ENCODE measurements around the gene CPED1.
"Not testable (repeated sequence)": the region's sequence is repeated elsewhere in the genome, so short reads cannot be mapped to it uniquely, and the experiment has no call there.

The CPED1 gene

DNA sequence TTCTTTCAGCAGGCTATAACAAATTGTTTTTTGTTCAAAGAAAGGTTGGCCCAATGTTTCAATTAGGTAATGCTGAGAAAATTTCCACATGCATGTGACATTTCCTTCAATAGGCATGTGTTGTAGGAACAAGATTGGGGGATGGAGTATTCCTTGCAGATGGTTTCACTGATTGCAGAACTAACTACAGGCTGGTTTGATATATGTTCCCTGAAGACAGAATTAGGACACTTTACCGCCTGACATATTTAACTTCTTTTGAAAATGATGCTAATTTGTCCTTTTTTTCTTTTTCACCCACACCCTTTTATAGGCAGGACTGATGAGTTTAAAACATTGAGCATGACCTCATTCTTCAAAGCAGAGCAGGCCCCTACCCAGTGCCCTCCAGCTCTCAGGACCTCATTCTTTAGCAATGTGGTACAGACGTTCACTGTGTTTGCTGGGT lies 163.3 kb downstream of the CPED1 start:
- DNase-seq (ENCODE audit: low spot score), result no peak

DNA sequence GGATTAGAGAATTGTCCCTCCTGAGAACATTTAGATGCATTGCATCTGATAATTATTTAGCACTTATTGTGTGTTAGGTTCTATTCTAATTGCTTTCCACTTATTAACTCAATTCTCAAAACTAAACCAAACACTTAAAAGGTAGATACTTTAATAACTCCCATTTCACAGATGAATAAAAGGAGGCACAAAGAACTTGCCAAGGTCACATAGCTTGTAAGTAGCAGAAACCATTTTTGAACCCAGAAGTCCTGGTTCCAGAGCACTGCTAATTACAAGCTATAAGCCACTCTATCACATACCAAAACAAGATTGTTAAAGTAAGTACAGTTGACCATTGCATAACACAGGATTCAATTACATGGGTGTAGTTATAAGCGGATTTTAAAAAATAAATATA lies 164.9 kb downstream of the CPED1 start:
- no peak for DNase-seq (ENCODE audit: low spot score)

DNA sequence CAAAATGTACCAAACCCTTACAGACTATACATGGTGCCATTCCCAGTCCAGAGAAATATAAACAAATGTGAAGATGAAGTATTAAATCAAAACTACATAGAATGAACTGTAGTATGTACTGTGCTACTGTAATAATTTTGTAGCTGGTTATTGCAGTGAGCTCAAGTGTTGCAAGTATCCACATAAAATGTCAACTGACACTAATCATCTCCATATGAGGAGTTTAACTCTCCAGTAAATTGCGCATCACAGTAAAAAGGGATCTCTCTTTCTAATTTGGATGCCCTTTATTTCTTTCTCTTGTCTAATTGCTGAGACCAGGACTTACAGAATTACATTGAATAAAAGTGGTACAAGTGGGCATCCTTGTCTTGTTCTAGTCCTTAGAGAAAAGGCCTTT lies 165.5 kb downstream of the CPED1 start:
- DNase-seq (ENCODE audit: low spot score), result no peak

DNA sequence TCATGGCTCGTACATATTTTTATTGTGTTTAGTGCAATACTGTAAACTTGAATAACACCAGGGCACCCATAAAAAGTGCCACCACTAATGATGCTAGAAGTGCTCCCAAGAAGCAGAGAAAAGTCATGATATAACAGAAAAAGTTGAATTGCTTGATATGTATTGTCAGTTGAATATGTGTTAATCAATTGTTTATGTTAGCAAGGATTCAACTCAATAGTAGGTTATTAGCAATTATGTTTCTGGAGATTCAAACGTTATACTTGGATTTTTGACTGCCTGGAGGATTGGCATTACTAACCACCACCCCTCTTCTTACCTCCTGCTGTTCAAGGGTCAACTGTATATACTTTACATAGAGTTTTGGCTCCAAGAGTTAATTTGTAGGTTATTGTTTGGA lies 168.3 kb downstream of the CPED1 start:
- no peak for DNase-seq (ENCODE audit: low spot score)

DNA sequence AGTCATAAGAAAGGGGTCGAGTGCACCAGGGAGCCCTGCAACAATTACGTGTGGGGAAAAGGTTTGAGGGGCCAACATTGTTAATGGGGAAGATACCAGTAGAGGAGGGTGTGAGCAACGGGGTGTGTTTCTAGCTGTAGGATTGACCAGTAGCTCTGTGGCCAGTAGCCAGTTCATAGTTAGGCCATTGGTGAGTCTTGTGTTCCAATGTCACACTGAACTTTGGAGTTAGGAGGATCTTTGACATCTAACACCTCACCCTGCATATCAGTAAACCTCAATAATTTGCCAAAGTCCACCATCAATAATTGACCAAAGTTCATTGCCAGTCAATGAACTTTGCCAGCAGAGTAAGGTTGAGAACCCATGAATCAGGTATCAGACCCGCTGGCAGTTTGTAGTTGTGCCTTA lies 168.8 kb downstream of the CPED1 start:
- DNase-seq (ENCODE audit: low spot score), result no peak

DNA sequence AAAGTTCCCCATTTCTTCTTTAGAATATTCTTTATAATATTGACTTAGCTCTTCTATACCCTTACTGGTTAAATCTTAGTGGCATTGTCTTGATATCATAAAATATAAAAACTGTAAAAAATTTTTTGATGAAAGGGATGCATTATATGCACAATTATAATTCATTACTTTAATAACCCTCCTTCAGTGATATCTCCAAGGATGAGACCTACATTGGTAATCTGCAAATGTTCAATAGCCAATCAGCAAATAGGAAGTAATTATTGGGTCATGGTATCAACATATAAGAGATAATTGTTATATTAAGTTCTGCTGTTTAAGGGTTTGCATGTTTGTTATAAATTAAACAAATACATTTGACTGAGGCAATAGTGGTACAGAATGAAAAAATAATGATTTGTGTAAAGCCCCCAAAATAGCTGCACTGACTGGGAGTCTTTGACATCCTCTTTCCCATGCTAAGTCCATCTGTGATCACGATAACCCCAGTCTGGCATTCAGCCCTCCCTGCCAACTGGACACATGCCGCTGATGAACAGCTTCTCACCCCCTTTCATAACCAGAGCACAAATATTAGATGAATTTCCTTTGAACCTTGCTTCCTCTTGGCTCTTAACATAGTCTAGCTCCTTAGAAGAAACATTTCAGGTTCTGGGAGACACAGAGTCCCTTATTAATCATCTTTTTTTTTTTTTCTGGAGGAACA lies 169.5 kb downstream of the CPED1 start:
- DNase-seq (ENCODE audit: low spot score), result no peak

DNA sequence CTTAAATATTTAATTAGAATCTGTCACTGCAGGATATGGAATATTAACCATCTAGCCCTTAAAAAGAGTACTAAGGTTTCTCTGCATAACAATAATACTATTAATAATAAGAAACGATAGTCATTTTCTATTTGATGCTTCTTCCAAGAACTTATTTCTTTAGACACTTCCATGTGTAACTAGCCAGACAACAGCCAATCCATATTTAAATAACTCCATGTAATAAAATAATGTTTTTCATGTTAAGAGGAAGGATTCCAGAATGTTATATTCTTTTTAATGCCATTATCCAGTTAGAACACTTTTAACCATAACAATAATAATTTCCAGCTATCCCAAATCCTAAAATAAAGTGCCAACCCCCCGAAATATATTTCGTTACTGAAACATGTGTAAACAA lies 170.2 kb downstream of the CPED1 start:
- no peak for DNase-seq (ENCODE audit: low spot score)

DNA sequence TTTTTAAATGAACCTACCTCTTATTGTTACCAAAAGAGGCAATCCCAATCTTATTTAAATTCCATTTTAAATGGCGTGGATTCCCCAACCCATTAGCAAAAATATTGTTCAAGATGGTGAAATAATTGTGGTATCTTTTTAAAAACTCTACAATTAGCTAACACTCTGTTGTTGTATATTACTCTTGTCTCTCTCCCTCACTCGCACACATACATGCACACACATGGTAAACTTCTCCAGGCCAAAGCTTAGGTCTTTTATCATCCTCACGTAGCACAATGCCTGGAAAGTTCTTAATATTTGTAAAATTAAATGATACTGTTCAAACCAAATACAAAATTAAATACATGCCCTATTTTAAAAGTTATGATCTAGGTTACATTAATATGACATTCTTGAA lies 171.0 kb downstream of the CPED1 start:
- no peak for DNase-seq (ENCODE audit: low spot score)

DNA sequence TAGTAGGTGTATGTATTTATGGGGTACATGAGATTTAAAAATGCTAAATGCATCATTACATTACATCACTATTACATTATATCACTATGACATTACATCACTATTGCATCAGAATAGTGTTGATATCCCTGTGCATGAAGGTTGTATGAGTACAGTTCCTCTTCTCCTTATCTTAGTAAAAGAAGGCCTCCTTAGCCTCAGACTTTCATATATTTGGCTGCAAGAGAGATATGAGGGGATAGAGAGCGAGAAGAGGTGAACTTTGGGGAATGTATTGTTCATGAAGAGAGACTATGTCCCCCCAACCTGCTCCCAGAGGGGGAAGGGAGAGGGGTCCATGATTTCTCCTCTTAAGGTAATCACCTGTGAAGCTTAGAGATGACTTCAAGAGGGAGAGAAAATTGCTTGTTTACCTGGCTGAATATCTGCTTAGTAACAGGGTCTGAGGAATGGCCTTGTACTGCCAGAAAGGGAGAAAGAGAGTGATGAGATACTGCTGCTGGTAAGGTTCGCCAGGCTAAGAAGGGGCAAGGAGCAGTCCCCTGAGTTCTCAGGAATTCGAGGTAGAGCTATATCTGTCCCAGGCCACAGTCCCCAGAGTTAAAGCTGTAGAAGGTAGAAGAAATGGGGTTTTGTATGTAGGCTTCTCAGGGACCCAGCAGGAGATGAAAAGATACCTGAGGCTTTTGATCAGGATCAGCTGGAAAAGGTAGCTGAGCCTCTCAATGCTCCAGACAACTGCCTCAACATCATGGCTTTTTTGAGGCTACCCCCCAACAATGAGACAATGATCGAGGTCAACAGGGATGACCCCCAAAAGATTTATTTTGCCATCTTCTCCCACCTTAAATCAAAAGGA lies 171.9 kb downstream of the CPED1 start:
- no peak for DNase-seq (ENCODE audit: low spot score)

DNA sequence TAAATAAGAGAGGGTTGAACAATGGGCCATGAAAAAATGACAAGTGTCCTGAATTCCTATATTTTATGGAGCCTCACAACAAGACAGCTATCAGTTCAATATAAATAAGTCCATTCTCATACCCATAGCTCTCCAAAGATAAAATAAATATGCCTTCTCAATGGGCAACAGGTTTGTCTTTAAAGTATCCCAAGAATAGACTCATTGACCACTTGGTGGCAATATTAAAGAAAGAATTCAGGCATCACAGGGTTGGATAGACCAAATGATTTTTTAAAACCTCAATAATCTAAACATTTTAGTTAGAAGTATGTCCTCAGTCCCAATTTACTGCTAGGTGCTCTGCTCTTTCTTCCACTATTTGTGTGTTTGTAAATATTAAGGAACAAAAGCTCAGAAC lies 175.2 kb downstream of the CPED1 start:
- DNase-seq (ENCODE audit: low spot score), result no peak

DNA sequence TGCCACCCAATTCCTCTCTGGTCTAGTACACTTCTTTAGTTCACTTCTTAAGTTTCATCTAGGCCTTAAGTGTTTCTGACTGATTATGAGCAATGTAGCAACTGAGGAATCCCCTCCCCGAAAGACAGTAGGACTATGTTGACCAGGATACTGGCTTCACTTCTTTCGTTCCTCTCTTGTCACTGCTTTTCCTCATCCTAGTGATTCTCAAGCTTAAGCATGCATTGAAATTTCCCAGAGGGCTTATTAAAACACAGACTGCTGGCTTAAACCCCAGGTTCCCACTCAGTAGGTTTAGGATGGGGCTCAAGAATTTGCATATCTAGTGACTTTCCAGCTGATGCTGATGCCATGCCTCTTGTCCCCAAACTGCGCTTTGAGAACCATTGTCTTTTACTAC lies 175.7 kb downstream of the CPED1 start:
- DNase-seq (ENCODE audit: low spot score), result no peak

DNA sequence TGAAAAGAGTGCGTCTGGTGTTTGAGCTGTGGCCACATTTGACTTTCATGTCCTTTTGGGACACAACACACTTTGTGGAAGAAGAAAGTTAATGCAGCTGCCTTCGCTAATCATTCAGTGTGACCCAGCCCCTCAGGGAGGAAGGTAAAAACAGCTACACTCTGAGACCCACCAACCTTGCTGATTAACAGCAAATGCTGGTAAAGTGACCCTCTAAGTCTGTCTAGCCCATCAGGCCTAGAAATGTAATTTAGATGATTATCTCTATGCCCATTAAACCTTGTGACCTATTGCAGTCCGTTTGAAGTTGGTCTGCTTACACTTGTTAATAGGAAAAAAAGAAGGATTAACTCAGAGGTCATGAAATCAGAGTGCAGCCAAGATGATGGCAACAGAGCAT lies 178.4 kb downstream of the CPED1 start:
- DNase-seq (ENCODE audit: low spot score), result no peak

DNA sequence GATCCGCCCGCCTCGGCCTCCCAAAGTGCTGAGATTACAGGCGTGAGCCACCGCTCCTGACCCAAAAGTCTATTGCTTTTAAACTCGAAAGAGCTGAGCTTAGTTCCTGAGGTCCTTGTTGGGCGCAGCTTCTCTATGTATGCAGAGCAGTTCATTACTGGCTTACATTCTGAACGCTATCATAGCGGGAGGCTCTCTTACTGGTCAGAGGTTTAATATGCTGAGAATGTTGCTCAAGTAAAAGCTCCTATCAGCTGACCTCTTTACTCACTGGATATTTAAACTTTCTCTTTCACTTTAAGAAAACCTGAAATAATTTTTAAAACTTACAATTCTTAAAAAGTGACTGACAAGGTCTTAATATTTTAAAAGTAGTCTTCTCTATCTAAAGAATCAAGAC lies 179.5 kb downstream of the CPED1 start:
- no peak for DNase-seq (ENCODE audit: low spot score)

DNA sequence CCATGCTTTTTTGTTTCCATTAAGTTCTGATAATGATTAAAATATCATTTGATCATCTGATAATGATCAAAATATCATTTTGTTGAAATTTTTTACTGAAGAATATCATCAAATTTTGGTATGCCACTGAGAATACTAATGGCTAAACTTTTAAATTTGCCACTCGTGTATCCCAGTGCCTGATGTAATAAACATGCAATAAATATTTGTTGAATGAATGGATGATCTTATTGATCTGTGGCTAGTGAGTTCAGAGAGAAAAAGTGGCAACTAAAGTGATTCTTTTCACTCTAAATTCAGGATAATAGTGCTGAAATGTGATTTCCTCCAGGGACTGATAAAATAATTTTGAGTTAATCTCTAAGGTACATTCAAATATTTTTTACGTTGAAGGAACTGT lies 181.0 kb downstream of the CPED1 start:
- no peak for DNase-seq (ENCODE audit: low spot score)

DNA sequence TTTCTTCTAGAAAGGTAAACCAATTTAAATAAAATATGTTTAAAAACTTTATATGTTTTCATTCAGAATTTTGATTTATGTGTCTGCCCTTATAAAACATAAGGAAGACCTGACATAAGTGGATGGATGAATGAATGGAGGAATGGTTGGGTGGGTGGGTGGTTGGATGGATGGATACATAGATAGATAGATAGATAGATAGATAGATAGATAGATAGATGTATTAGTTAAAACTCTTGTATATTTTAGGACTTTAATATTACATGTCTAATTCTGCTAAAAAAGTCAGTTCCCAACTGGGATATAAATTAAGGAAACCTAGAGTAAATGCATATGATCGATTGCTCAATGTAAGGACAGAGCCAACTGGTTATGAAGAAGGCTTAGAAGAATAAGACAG lies 184.0 kb downstream of the CPED1 start:
- DNase-seq (ENCODE audit: low spot score), result no peak

DNA sequence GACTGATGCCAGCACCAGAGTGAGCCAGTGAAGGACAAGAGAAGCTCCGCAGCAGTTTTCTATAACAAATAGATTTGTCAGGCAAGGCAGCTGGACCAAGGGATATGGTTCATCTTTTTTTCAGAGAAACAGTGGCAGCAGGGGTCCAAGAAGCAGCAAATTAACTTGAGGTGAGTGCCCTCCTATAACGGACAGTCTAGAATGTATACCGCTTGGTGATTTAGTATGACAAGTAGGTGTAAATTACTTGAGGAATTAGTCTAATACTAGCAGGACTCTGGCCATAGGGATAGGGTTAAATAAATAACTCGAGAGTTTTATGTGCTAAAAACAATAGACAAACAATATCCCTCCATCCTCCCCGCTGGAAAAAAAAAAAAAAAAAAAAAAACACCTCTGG lies 187.3 kb downstream of the CPED1 start:
- DNase-seq (ENCODE audit: low spot score), result no peak

DNA sequence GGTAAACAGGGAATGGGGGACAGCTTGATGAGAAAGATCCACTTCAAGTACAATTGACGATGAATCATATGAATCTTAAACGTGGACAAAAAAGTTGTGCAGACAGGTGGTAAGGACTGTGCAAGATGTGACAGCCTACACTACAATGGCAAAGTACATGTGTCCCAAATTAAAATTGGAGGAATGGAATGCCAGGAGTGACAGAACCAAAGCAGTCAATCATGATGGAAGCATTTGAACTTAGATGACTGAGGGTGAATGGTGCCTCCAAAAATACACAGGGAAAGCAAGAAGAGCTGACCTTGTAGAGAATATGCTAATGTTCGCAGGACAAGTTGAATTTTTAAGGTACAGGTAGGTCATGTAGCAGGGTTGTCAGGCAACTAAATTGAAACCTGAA lies 189.9 kb downstream of the CPED1 start:
- DNase-seq (ENCODE audit: low spot score), result no peak

DNA sequence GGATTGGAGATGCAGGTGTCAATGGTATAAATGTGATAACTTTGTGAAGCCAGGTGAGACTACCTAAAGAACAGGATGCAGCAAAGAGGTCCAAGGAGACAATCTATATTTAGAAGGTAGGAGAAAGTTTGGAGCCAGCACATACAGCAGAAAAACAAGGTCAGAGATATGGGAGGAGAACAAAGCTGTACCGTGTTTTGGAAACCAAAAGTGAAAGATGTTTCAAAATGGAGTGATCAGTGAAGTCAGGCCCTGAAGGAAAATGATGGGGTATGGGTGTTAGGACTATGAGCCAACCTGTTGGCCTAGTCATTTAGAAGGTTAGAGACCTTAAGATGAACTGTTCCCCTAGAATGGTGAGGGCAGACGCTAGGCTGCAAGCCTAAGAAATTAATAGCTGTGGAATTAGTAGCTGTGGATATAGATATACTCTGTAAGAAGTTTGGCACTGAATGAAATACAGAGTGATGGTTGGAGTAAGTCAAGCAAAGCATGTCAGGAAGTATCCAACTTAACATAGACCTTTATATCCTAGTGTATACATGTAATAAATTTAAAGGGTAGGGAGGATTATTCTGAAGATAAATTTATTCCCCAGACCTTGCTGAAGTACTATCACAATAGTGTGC lies 190.5 kb downstream of the CPED1 start:
- no peak for DNase-seq (ENCODE audit: low spot score)

DNA sequence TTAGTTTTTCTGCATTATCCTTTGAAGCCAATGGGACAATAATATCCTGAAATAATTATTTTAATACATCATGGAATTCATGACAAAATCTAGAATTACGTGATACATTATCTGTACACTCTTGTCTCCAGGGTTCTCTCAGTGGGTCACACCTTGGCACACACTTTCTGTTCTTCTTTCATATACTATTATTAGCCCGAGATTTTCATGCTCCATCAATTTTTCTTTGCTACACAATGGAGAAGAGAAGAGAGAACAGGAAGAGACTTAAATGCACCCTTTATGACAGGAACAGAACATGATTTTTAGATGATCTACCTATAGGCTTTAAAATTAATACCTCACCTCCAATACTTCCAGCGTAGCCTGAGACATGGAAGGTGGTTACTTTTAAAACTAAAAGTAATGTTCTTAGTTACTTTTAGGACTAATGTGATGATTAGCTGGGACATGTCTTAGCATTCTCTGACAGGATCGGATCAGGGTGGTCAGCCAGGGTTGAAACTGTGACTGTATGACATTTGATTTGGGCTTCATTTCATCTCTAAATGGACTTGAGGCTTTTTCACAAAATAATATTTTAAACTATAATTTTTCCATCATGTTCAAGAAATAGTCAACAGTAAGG lies 192.0 kb downstream of the CPED1 start:
- DNase-seq (ENCODE audit: low spot score), result no peak

DNA sequence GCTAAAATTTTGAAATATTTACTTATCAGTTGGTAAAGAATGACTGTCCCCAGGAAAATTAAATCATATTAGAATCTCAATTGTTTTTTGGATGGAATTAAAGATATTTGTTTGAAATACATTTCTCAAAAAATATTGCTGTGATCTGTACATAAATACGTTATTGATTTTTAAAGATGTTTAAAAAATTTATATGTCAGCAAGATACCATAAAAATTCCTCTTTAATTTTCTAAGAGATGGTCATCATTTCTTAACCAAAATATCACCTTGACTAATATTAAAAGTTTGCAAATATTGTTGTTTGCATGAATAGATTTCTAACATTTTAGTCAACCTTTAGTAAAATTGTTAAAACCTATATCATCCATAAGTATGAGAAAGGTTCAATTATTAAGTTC lies 192.8 kb downstream of the CPED1 start:
- no peak for DNase-seq (ENCODE audit: low spot score)

DNA sequence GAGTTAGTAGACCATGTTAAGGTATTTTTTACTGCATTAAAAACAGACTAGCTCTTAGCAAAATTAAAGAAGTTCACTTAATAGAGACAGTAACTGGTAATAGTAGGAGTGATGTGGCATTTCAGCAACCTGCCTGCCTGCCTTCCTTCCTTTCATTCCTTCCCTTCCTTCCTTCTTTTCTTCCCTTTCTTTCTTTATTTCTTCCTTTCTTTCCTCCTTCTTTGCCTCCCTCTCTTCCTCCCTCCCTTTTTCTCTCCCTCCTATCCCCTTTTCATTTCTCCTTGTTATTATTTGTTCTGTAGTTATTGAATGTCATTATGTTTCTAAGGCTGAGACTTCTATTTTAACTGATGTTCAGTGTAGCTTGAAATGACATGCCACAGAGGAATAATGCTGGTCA lies 193.8 kb downstream of the CPED1 start:
- DNase-seq (ENCODE audit: low spot score), result no peak

DNA sequence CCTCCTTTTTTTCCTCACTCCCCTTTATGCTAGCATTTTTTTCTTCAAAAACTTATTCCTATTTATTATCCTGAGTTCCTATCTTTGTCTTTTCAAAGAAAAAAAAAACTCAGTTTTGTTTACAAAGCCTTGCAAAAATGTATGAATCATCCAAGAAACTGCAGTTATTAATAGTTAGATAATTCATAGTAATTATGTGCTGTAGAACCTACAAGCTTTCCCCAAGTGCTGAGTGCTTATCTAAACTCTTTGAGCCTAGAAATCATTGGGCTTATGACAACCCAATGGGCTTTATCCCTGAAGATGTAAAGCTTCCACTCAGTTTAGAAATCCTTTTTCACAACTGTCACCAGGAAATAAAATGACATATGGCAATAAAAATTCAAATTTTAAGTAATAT lies 194.4 kb downstream of the CPED1 start:
- DNase-seq (ENCODE audit: low spot score), result no peak

DNA sequence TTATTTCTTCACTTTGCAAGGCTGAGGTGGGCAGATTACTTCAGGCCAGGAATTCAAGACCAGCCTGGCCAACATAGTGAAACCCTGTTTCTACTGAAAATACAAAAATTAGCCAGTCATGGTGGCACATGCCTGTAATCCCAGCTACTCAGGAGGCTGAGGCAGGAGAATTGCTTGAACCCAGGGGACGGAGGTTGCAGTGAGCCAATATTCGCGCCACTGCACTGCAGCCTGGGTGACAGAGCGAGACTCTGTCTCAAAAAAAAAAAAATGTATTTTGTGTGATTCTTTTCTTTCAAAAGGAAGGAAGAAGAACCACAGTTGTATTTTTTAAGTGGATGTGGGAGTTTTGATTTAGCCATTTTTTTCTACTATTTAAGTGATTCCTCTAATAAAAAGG lies 195.4 kb downstream of the CPED1 start:
- DNase-seq (ENCODE audit: low spot score), result not testable (repeated sequence)
